HepG2 (cell line): Measurements from ENCODE around the gene ARF6. TPM values are rescaled to one million over a fixed set of nuclear protein-coding genes. Genes with fewer than 3 reads are reported as not detected.
A peak's percentile ranks its signal among the peaks of the same experiment; 100 is the strongest.

Experiments
- ARID4A ChIP-seq: sonication (generic); formaldehyde crosslinking; IDR thresholded peaks from 2 replicates; pipeline ENCODE4 v1.5.0; 2020; ENCODE audit warnings: mild to moderate bottlenecking, missing genetic modification reagents, borderline replicate concordance
- HNF1B ChIP-seq: sonication (generic); formaldehyde crosslinking; IDR thresholded peaks from 2 replicates; pipeline ENCODE4 v1.5.1; 2020; ENCODE audit warnings: mild to moderate bottlenecking, moderate library complexity, missing genetic modification reagents
- ISX ChIP-seq: sonication (generic); formaldehyde crosslinking; conservative IDR thresholded peaks from 2 replicates; pipeline ENCODE4 v1.5.0; 2020; ENCODE audit warnings: missing genetic modification reagents
- PRMT3 ChIP-seq: sonication (generic); formaldehyde crosslinking; IDR thresholded peaks from 2 replicates; pipeline ENCODE4 v1.8.1; 2022; ENCODE audit warnings: low read depth, mild to moderate bottlenecking, moderate library complexity, missing genetic modification reagents, borderline replicate concordance
- TFE3 ChIP-seq: IDR thresholded peaks from 2 replicates; pipeline ENCODE4 v1.6.1; 2016
- THAP11 ChIP-seq: IDR thresholded peaks from 2 replicates; pipeline ENCODE4 v1.6.1; 2016; ENCODE audit warnings: missing biosample characterization, missing genetic modification reagents
- ZFAT ChIP-seq: sonication (generic); formaldehyde crosslinking; conservative IDR thresholded peaks from 2 replicates; pipeline ENCODE4 v1.8.1; 2023; ENCODE audit warnings: missing genetic modification reagents, inconsistent platforms
- ZFX ChIP-seq: sonication (generic); formaldehyde crosslinking; IDR thresholded peaks from 2 replicates; pipeline ENCODE4 v1.4.0; 2020; ENCODE audit warnings: mild to moderate bottlenecking, low read depth, missing genetic modification reagents, moderate library complexity
- ZNF280B ChIP-seq: sonication (generic); formaldehyde crosslinking; IDR thresholded peaks from 2 replicates; pipeline ENCODE4 v1.5.0; 2020; ENCODE audit warnings: missing genetic modification reagents, mild to moderate bottlenecking, borderline replicate concordance
- ZNF333 ChIP-seq: sonication (generic); formaldehyde crosslinking; IDR thresholded peaks from 2 replicates; pipeline ENCODE4 v1.4.0; 2020; ENCODE audit warnings: mild to moderate bottlenecking, missing genetic modification reagents, borderline replicate concordance
- ZNF772 ChIP-seq: sonication (generic); formaldehyde crosslinking; IDR thresholded peaks from 2 replicates; pipeline ENCODE4 v1.5.0; 2020; ENCODE audit warnings: mild to moderate bottlenecking, missing genetic modification reagents
- ZNF83 ChIP-seq: sonication (generic); formaldehyde crosslinking; IDR thresholded peaks from 2 replicates; pipeline ENCODE4 v1.4.0; 2020; ENCODE audit warnings: missing genetic modification reagents, mild to moderate bottlenecking, borderline replicate concordance
- ZNF891 ChIP-seq: sonication (generic); formaldehyde crosslinking; IDR thresholded peaks from 2 replicates; pipeline ENCODE4 v1.5.0; 2020; ENCODE audit warnings: mild to moderate bottlenecking, missing genetic modification reagents
- ZUFSP ChIP-seq: sonication (generic); formaldehyde crosslinking; IDR thresholded peaks from 2 replicates; pipeline ENCODE4 v1.9.0; 2021; ENCODE audit warnings: missing genetic modification reagents, mild to moderate bottlenecking, borderline replicate concordance
- polyA plus RNA-seq, 8 experiments: library from polyadenylated mRNA; depleted of rRNA in 3 of 8; stranded (reverse) in 7 of 8; unstranded in 1 of 8; fragments of >200 nt; fragmentation: Illumina TruSeq in 4 of 8; extraction: Trizol in 4 of 8; gene quantifications; 2 replicates each; pipeline versions ENCODE4 v1.2.1 to v1.2.3, GENCODE V29; 2011 to 2016; ENCODE audit warnings: low read depth in 4 of 8, missing spikeins in 1 of 8, mixed read lengths in 1 of 8; ENCODE audit not compliant: insufficient read depth in 1 of 8
- total RNA-seq, 5 experiments: library from RNA; depleted of rRNA; stranded (reverse); fragments of >200 nt; fragmentation: Illumina TruSeq; extraction: Trizol; gene quantifications; 2 replicates each; pipeline ENCODE4 v1.2.3, GENCODE V29; 2016; ENCODE audit warnings: low read depth in 1 of 5

Gene ARF6
- total and polyA plus RNA-seq, 2 of the 13 experiments (the other 11 are each of a cell fraction or from before 2014, with no cell fraction given) = 12.7 to 31.9 TPM

- peak; percentile 38; the same call in 1 of the 2 replicates for TF ChIP-seq ARID4A
- TF ChIP-seq ZUFSP (CRISPR knock-in tag) = no peak
- peak; percentile 67; the same call in 1 of the 2 replicates for TF ChIP-seq ZNF891 (CRISPR knock-in tag)
- TF ChIP-seq ZNF333 (CRISPR knock-in tag) = no peak
- TF ChIP-seq THAP11 (CRISPR knock-in tag) = peak; percentile 54; the same call in 1 of the 2 replicates
- peak; percentile 93 for TF ChIP-seq ZFX (CRISPR knock-in tag)
- 0 out of 2 replicates have a peak, but pooled peaks have one; percentile 26 for TF ChIP-seq ZNF83
- TF ChIP-seq ZNF280B (CRISPR knock-in tag) = peak; percentile 57; the same call in 1 of the 2 replicates
- 0 out of 2 replicates have a peak, but pooled peaks have one; percentile 60 for TF ChIP-seq ISX (CRISPR knock-in tag)
- no peak for TF ChIP-seq ZFAT (CRISPR knock-in tag)
- TF ChIP-seq TFE3 = 0 out of 2 replicates have a peak, but pooled peaks have one; percentile 14
- peak; percentile 73 for TF ChIP-seq HNF1B
- no peak for TF ChIP-seq PRMT3 (CRISPR knock-in tag)
- peak; percentile 78; the same call in 1 of the 2 replicates for TF ChIP-seq ZNF772 (CRISPR knock-in tag)
Measured at GRCh38 chr14:49867831-49868719, 24.8 kb upstream of the ARF6 start (continued).
